Urinary bladder (tissue), 4 donors: ENCODE measurements around the gene MAB21L1. TPM values are rescaled to one million over a fixed set of nuclear protein-coding genes. Genes with fewer than 3 reads are reported as not detected.

Experiments used
- DNase-seq: peaks from one replicate; pipeline ENCODE4 v3.0.0-alpha.2; 2015; ENCODE audit errors: extremely low spot score
- H3K27ac ChIP-seq: one replicate; pipeline ENCODE4 v1.5.1; 2013; ENCODE audit warnings: low read depth, mild to moderate bottlenecking, moderate library complexity
- H3K36me3 ChIP-seq: one replicate; pipeline ENCODE4 v1.6.1; 2013; ENCODE audit warnings: mild to moderate bottlenecking, moderate library complexity; ENCODE audit not compliant: insufficient read depth
- H3K4me1 ChIP-seq: one replicate; pipeline ENCODE4 v1.6.1; 2013; ENCODE audit warnings: mild to moderate bottlenecking, moderate library complexity; ENCODE audit not compliant: insufficient read depth
- H3K4me3 ChIP-seq: one replicate; pipeline ENCODE4 v1.5.1; 2013; ENCODE audit warnings: low read depth, low read length
- WGBS: extraction: QIAGEN DNeasy Blood & Tissue Kit; methylation state at CpG from one replicate; pipeline ENCODE4 v1.1.7; 2013; 5-methylcytosine and 5-hydroxymethylcytosine counted together
- polyA plus RNA-seq: library from polyadenylated mRNA; stranded (reverse); fragments of 200-250 nt; gene quantifications from one replicate; pipeline ENCODE4 v1.2.3, GENCODE V29; 2013
- total RNA-seq: library from RNA; depleted of rRNA; stranded (reverse); fragments of >200 nt; gene quantifications from one replicate; pipeline ENCODE4 v1.2.3, GENCODE V29; 2014
- donor health status: healthy with polysubstance abuse.
- donor health status: healthy.

MAB21L1 gene
- total and polyA plus RNA-seq, 2 donors, result 1.3 to 3.2 TPM

DNA sequence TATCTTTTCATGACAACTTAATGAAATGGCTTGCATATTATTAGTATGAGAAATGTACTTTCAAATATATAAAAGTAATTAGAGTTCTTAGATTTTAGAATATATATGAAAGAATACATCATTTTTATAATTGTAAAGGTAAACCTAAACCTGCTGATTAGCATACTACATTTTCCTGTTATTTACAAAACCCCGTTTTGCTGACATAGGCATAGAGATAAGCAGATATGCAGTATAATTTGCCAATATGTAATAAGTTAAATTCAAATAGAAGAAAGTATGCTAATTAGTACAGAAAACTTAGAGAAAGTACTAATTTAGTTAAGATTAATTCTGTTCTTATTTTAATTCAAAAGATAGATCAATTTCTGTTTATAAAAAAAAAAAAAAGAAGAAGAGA, 21.5 kb downstream of the MAB21L1 start:
- no peaks in the 10 kb centered on the region for H3K4me1 ChIP-seq
- WGBS, result 79% methylated on average over 1 of the region's 1 CpG
- no peak overlapping the region for H3K27ac ChIP-seq
- H3K36me3 ChIP-seq, result no peaks in the 10 kb centered on the region
- H3K4me3 ChIP-seq, result no peak overlapping the region
- no peak for DNase-seq

DNA sequence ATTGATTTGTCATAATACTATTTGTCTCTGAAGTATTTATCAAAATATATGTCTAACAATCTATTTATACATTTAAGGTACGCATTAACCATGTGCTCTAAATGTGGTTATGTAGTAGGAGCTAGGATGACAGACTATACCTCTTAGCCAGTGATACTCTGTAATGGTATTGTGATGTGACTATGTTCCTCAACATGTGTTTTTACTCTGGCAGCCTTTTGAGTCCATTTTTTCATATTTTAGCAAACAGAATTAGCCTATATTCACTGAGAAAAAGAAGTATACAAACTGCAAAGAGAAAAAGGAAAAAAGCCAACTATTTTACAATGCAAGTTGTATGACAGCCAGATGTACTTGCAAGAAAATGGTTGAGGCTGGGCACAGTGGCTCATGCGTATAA, 26.7 kb downstream of the MAB21L1 start:
- Histone ChIP-seq H3K27ac (no peak overlapping the region), H3K4me3 (no peak overlapping the region), H3K4me1 (no peaks in the 10 kb centered on the region), H3K36me3 (no peaks in the 10 kb centered on the region)
- DNase-seq, result no peak
- WGBS, result 75% methylated on average over 2 of the region's 2 CpGs

DNA sequence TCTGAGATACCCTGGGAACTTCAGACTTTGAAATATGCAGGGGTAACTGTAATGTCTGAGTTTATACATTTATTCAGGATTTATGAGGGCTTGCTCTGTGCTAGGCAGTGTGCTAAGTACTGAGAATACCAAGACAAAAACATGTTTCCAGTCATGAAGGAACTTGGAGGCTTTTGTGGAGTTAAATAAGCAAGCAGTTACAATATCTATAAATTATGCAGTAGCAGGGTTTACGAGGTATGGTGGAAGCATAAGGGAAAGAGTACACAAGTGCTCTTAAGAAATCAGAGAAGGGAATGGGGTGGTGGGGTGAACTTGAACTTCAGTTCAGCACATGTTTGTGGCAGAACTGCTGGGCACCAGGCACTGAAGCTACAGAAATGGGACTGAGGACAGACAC, 28.0 kb downstream of the MAB21L1 start:
- WGBS, result 54% methylated on average over 1 of the region's 1 CpG
- Histone ChIP-seq H3K27ac (no peak overlapping the region), H3K36me3 (no peaks in the 10 kb centered on the region), H3K4me3 (no peak overlapping the region), H3K4me1 (no peaks in the 10 kb centered on the region)
- DNase-seq, result no peak
